ENCODE data around the gene MALRD1.

MALRD1 gene

DNA sequence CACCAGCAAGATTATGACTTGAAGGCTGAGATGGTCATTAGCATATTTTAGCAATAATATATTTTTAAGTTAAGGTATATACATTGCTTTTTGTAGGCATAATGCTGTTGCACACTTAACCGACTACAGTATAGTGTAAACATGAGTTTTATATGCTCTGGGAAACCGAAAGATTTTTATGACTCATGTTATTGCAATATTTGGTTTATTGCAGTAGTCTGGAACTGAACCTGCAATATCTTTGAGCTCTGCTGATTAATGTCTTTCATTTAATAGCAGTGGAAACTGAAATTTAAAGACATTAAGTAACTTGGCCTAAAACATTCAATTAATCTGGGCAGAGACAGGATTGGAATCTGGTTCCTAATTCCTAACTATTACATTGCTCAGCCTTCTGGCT is 500.9 kb downstream of the MALRD1 start:
- no peak for DNase-seq
- no peak overlapping the region for H3K27ac ChIP-seq (ENCODE audit: low read depth, low read length)
- no peak overlapping the region for H2BK15ac ChIP-seq (replicated peaks; ENCODE audit: low read depth)
- H4K5ac ChIP-seq (ENCODE audit: low read length), result no peak overlapping the region
- no peaks in the 10 kb centered on the region for H3K4me1 ChIP-seq (ENCODE audit: control insufficient read depth, low read depth, low read length)
- H2BK5ac ChIP-seq (ENCODE audit: low read length), result no peak overlapping the region
- H3K4ac ChIP-seq (ENCODE audit: low read depth, low read length), result no peak overlapping the region
- H4K8ac ChIP-seq (ENCODE audit: low read depth, low read length), result no peak overlapping the region
- H3K9ac ChIP-seq (ENCODE audit: low read length), result no peak overlapping the region
- H2BK120ac ChIP-seq (ENCODE audit: low read depth, low read length), result no peak overlapping the region
- WGBS (ENCODE audit: extremely low coverage, insufficient coverage, low lambda C conversion rate), result no CpG with 5 or more reads among the region's 2 CpGs
- H3K4me3 ChIP-seq (ENCODE audit: low read length), result no peak overlapping the region
- no peaks in the 10 kb centered on the region for H3K36me3 ChIP-seq (ENCODE audit: control insufficient read depth, insufficient read depth, low read length)
- H3K56ac ChIP-seq (ENCODE audit: low read length), result no peak overlapping the region
- no peak overlapping the region for H3K18ac ChIP-seq (ENCODE audit: low read length)
- no peaks in the 10 kb centered on the region for H3K27me3 ChIP-seq (ENCODE audit: insufficient read depth, low read length, poor library complexity)
- H2AK5ac ChIP-seq (ENCODE audit: low read length), result no peak overlapping the region
- no peaks in the 10 kb centered on the region for H3K79me2 ChIP-seq (ENCODE audit: control insufficient read depth, insufficient read depth, low read length)
- no peak overlapping the region for H3K23ac ChIP-seq (ENCODE audit: low read length)
- no peak overlapping the region for H3K4me2 ChIP-seq (ENCODE audit: low read length)
- H3K79me1 ChIP-seq (ENCODE audit: low read length), result no peaks in the 10 kb centered on the region

DNA sequence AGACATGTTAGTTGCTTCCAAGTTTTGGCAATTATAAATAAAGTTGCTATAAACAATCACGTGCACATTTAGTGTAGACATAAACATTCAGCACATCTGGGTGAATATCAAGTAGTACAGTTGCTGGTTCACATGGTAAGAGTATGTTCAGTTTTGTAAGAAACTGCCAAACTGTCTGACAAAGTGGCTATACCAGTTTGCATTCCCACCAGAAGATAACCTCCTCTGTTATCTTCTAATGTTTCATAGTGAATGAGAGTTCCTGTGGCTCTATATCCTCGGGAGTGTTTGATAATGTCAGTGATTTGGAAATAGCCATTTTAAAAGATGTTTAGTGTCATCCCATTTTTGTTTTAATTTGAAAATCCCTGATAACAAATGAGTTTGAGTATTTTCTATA is 508.1 kb downstream of the MALRD1 start:
- Histone ChIP-seq H3K18ac (ENCODE audit: low read length) (no peak overlapping the region), H2AK5ac (ENCODE audit: low read length) (no peak overlapping the region), H3K4me2 (ENCODE audit: low read length) (no peak overlapping the region), H3K4me1 (ENCODE audit: control insufficient read depth, low read depth, low read length) (no peaks in the 10 kb centered on the region), H3K79me2 (ENCODE audit: control insufficient read depth, insufficient read depth, low read length) (no peaks in the 10 kb centered on the region), H3K27me3 (ENCODE audit: insufficient read depth, low read length, poor library complexity) (no peaks in the 10 kb centered on the region), H3K36me3 (ENCODE audit: control insufficient read depth, insufficient read depth, low read length) (no peaks in the 10 kb centered on the region), H4K8ac (ENCODE audit: low read depth, low read length) (no peak overlapping the region), H3K4me3 (ENCODE audit: low read length) (no peak overlapping the region), H3K23ac (ENCODE audit: low read length) (no peak overlapping the region), H2BK5ac (ENCODE audit: low read length) (no peak overlapping the region), H2BK120ac (ENCODE audit: low read depth, low read length) (no peak overlapping the region), H3K79me1 (ENCODE audit: low read length) (no peaks in the 10 kb centered on the region), H2BK15ac (replicated peaks; ENCODE audit: low read depth) (no peak overlapping the region), H3K27ac (ENCODE audit: low read depth, low read length) (no peak overlapping the region), H4K5ac (ENCODE audit: low read length) (no peak overlapping the region), H3K9ac (ENCODE audit: low read length) (no peak overlapping the region), H3K56ac (ENCODE audit: low read length) (no peak overlapping the region), H3K4ac (ENCODE audit: low read depth, low read length) (no peak overlapping the region)
- no peak for DNase-seq
- no CpG with 5 or more reads among the region's 2 CpGs for WGBS (ENCODE audit: extremely low coverage, insufficient coverage, low lambda C conversion rate)

GRCh38 chr10:19561181-19561580 is 512.6 kb downstream of the MALRD1 start:
- H3K79me2 ChIP-seq (ENCODE audit: control insufficient read depth, insufficient read depth, low read length), result no peaks in the 10 kb centered on the region
- no peaks in the 10 kb centered on the region for H3K4me1 ChIP-seq (ENCODE audit: control insufficient read depth, low read depth, low read length)
- no peak overlapping the region for H4K8ac ChIP-seq (ENCODE audit: low read depth, low read length)
- no peak overlapping the region for H4K5ac ChIP-seq (ENCODE audit: low read length)
- no peak overlapping the region for H3K4ac ChIP-seq (ENCODE audit: low read depth, low read length)
- no peak overlapping the region for H3K23ac ChIP-seq (ENCODE audit: low read length)
- H3K36me3 ChIP-seq (ENCODE audit: control insufficient read depth, insufficient read depth, low read length), result no peaks in the 10 kb centered on the region
- no peak overlapping the region for H2AK5ac ChIP-seq (ENCODE audit: low read length)
- no CpG with 5 or more reads among the region's 1 CpG for WGBS (ENCODE audit: extremely low coverage, insufficient coverage, low lambda C conversion rate)
- no peak overlapping the region for H3K4me3 ChIP-seq (ENCODE audit: low read length)
- H3K4me2 ChIP-seq (ENCODE audit: low read length), result no peak overlapping the region
- H2BK5ac ChIP-seq (ENCODE audit: low read length), result no peak overlapping the region
- no peak overlapping the region for H3K56ac ChIP-seq (ENCODE audit: low read length)
- no peak overlapping the region for H3K27ac ChIP-seq (ENCODE audit: low read depth, low read length)
- no peaks in the 10 kb centered on the region for H3K79me1 ChIP-seq (ENCODE audit: low read length)
- DNase-seq, result no peak
- H2BK15ac ChIP-seq (replicated peaks; ENCODE audit: low read depth), result no peak overlapping the region
- H3K9ac ChIP-seq (ENCODE audit: low read length), result no peak overlapping the region
- H3K27me3 ChIP-seq (ENCODE audit: insufficient read depth, low read length, poor library complexity), result no peaks in the 10 kb centered on the region
- H2BK120ac ChIP-seq (ENCODE audit: low read depth, low read length), result no peak overlapping the region
- no peak overlapping the region for H3K18ac ChIP-seq (ENCODE audit: low read length)

DNA sequence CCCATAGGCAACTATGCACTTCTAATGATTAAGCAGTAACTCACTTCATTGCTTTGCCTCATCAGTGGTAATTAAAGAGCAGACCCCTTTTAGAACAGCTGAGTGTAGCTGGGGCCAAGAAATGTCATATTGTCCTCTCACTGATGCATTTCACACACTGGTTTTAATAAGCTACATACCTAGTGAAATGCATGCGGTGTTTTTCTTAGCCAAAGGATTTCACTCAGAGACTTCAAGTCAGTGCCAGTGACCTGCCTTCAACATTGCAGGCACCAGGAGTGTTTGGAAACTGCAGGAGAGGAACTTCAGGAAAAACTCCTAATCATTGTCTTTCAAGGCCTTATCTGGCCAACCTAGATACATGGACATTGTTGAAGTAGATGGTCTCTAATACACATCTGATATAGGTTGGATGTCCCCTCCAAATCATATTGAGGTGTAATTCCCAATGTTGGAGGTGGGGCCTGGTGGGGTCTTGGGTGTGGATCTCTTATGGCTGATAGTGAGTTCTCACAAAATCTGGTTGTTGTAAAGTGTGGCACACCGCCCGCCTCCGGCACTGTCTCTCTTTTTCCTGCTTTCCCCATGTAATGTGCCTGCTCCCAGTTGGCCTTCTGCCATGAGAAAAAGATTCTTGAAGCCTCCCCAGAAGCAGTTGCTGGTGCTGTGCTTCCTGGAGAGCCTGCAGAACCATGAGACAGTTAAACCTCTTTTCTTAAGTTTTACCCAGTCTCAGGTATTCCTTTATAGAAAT is 515.0 kb downstream of the MALRD1 start:
- WGBS (ENCODE audit: extremely low coverage, insufficient coverage, low lambda C conversion rate), result no CpG with 5 or more reads among the region's 4 CpGs
- H3K36me3 ChIP-seq (ENCODE audit: control insufficient read depth, insufficient read depth, low read length), result no peaks in the 10 kb centered on the region
- no peak overlapping the region for H2AK5ac ChIP-seq (ENCODE audit: low read length)
- H3K27ac ChIP-seq (ENCODE audit: low read depth, low read length), result no peak overlapping the region
- no peaks in the 10 kb centered on the region for H3K4me1 ChIP-seq (ENCODE audit: control insufficient read depth, low read depth, low read length)
- no peak overlapping the region for H3K56ac ChIP-seq (ENCODE audit: low read length)
- H2BK5ac ChIP-seq (ENCODE audit: low read length), result no peak overlapping the region
- no peak for DNase-seq
- no peaks in the 10 kb centered on the region for H3K27me3 ChIP-seq (ENCODE audit: insufficient read depth, low read length, poor library complexity)
- H4K8ac ChIP-seq (ENCODE audit: low read depth, low read length), result no peak overlapping the region
- no peak overlapping the region for H3K4ac ChIP-seq (ENCODE audit: low read depth, low read length)
- H2BK120ac ChIP-seq (ENCODE audit: low read depth, low read length), result no peak overlapping the region
- no peak overlapping the region for H4K5ac ChIP-seq (ENCODE audit: low read length)
- H3K79me2 ChIP-seq (ENCODE audit: control insufficient read depth, insufficient read depth, low read length), result no peaks in the 10 kb centered on the region
- no peak overlapping the region for H3K18ac ChIP-seq (ENCODE audit: low read length)
- H3K4me2 ChIP-seq (ENCODE audit: low read length), result no peak overlapping the region
- H3K9ac ChIP-seq (ENCODE audit: low read length), result no peak overlapping the region
- H2BK15ac ChIP-seq (replicated peaks; ENCODE audit: low read depth), result no peak overlapping the region
- no peak overlapping the region for H3K23ac ChIP-seq (ENCODE audit: low read length)
- H3K79me1 ChIP-seq (ENCODE audit: low read length), result no peaks in the 10 kb centered on the region
- no peak overlapping the region for H3K4me3 ChIP-seq (ENCODE audit: low read length)

DNA sequence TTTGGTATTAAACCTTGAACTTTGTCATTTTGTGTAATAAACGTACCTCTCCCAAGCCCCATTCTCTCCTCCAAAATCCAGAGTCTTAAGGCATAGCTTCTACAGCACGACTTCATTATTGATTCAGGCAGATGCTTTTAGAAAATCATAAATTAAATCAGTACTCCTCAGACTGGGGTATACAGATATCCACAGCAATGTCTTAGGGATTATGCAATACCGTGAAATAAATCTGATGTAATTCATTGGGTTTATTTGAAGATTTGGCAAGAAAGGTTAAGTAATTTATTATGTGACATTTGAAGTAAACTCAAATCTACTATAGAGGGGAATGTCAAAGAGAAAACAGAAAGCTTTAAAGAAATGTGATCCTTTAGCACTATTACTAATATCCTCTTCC is 521.5 kb downstream of the MALRD1 start:
- no peak overlapping the region for H2AK5ac ChIP-seq (ENCODE audit: low read length)
- no peaks in the 10 kb centered on the region for H3K36me3 ChIP-seq (ENCODE audit: control insufficient read depth, insufficient read depth, low read length)
- no peak overlapping the region for H3K23ac ChIP-seq (ENCODE audit: low read length)
- no peaks in the 10 kb centered on the region for H3K79me2 ChIP-seq (ENCODE audit: control insufficient read depth, insufficient read depth, low read length)
- H2BK15ac ChIP-seq (replicated peaks; ENCODE audit: low read depth), result no peak overlapping the region
- no peak overlapping the region for H3K4ac ChIP-seq (ENCODE audit: low read depth, low read length)
- no peak overlapping the region for H3K56ac ChIP-seq (ENCODE audit: low read length)
- H3K27me3 ChIP-seq (ENCODE audit: insufficient read depth, low read length, poor library complexity), result no peaks in the 10 kb centered on the region
- H2BK5ac ChIP-seq (ENCODE audit: low read length), result no peak overlapping the region
- no peak for DNase-seq
- no peak overlapping the region for H2BK120ac ChIP-seq (ENCODE audit: low read depth, low read length)
- no peak overlapping the region for H3K27ac ChIP-seq (ENCODE audit: low read depth, low read length)
- H3K4me3 ChIP-seq (ENCODE audit: low read length), result no peak overlapping the region
- H3K79me1 ChIP-seq (ENCODE audit: low read length), result no peaks in the 10 kb centered on the region
- H4K8ac ChIP-seq (ENCODE audit: low read depth, low read length), result no peak overlapping the region
- H4K5ac ChIP-seq (ENCODE audit: low read length), result no peak overlapping the region
- no CpG with 5 or more reads among the region's 3 CpGs for WGBS (ENCODE audit: extremely low coverage, insufficient coverage, low lambda C conversion rate)
- no peak overlapping the region for H3K18ac ChIP-seq (ENCODE audit: low read length)
- H3K4me2 ChIP-seq (ENCODE audit: low read length), result no peak overlapping the region
- no peak overlapping the region for H3K9ac ChIP-seq (ENCODE audit: low read length)
- no peaks in the 10 kb centered on the region for H3K4me1 ChIP-seq (ENCODE audit: control insufficient read depth, low read depth, low read length)

GRCh38 chr10:19570991-19571390 is 522.4 kb downstream of the MALRD1 start:
- no peaks in the 10 kb centered on the region for H3K79me2 ChIP-seq (ENCODE audit: control insufficient read depth, insufficient read depth, low read length)
- H3K79me1 ChIP-seq (ENCODE audit: low read length), result no peaks in the 10 kb centered on the region
- no peak for DNase-seq
- H3K4me3 ChIP-seq (ENCODE audit: low read length), result no peak overlapping the region
- H3K56ac ChIP-seq (ENCODE audit: low read length), result no peak overlapping the region
- H3K27me3 ChIP-seq (ENCODE audit: insufficient read depth, low read length, poor library complexity), result no peaks in the 10 kb centered on the region
- H3K36me3 ChIP-seq (ENCODE audit: control insufficient read depth, insufficient read depth, low read length), result no peaks in the 10 kb centered on the region
- H4K5ac ChIP-seq (ENCODE audit: low read length), result no peak overlapping the region
- no CpG with 5 or more reads among the region's 1 CpG for WGBS (ENCODE audit: extremely low coverage, insufficient coverage, low lambda C conversion rate)
- no peak overlapping the region for H2BK15ac ChIP-seq (replicated peaks; ENCODE audit: low read depth)
- H2BK120ac ChIP-seq (ENCODE audit: low read depth, low read length), result no peak overlapping the region
- no peak overlapping the region for H3K4me2 ChIP-seq (ENCODE audit: low read length)
- no peak overlapping the region for H2BK5ac ChIP-seq (ENCODE audit: low read length)
- H3K27ac ChIP-seq (ENCODE audit: low read depth, low read length), result no peak overlapping the region
- no peaks in the 10 kb centered on the region for H3K4me1 ChIP-seq (ENCODE audit: control insufficient read depth, low read depth, low read length)
- no peak overlapping the region for H2AK5ac ChIP-seq (ENCODE audit: low read length)
- no peak overlapping the region for H3K9ac ChIP-seq (ENCODE audit: low read length)
- no peak overlapping the region for H3K23ac ChIP-seq (ENCODE audit: low read length)
- H4K8ac ChIP-seq (ENCODE audit: low read depth, low read length), result no peak overlapping the region
- no peak overlapping the region for H3K4ac ChIP-seq (ENCODE audit: low read depth, low read length)
- H3K18ac ChIP-seq (ENCODE audit: low read length), result no peak overlapping the region

Data from mesendoderm (in vitro differentiated cells).